Glutamatergic neuron (in vitro differentiated cells): Measurements from ENCODE around the gene RAPH1. TPM values are rescaled to one million over a fixed set of nuclear protein-coding genes. Genes with fewer than 3 reads are reported as not detected.

Source experiments
- DNase-seq: peaks from one replicate; pipeline ENCODE4 v3.0.0; 2022
- H3K27ac Mint-ChIP-seq: one replicate; pipeline ENCODE4 v1.8.0; 2020; ENCODE audit warnings: mild to moderate bottlenecking, mixed read lengths, inconsistent platforms; ENCODE audit not compliant: unreplicated experiment
- H3K27me3 Mint-ChIP-seq: one replicate; pipeline ENCODE4 v1.8.0; 2020; ENCODE audit warnings: mild to moderate bottlenecking, moderate library complexity, mixed read lengths, inconsistent platforms; ENCODE audit not compliant: unreplicated experiment
- H3K36me3 Mint-ChIP-seq: one replicate; pipeline ENCODE4 v1.8.0; 2020; ENCODE audit warnings: mild to moderate bottlenecking, mixed read lengths, inconsistent platforms; ENCODE audit not compliant: unreplicated experiment
- H3K4me1 Mint-ChIP-seq: one replicate; pipeline ENCODE4 v1.8.0; 2020; ENCODE audit warnings: mild to moderate bottlenecking, low read depth, mixed read lengths, inconsistent platforms; ENCODE audit not compliant: unreplicated experiment
- H3K4me3 Mint-ChIP-seq: one replicate; pipeline ENCODE4 v1.8.0; 2020; ENCODE audit warnings: mild to moderate bottlenecking, mixed read lengths, inconsistent platforms; ENCODE audit not compliant: unreplicated experiment
- H3K9me3 Mint-ChIP-seq: one replicate; pipeline ENCODE4 v1.8.0; 2020; ENCODE audit warnings: mild to moderate bottlenecking, moderate library complexity, mixed read lengths, inconsistent platforms; ENCODE audit not compliant: unreplicated experiment
- CTCF ChIP-seq: fragments of 200-600 bp; sonication (generic); IDR thresholded peaks from one replicate; pipeline ENCODE4 v1.5.0; 2021; ENCODE audit not compliant: partially characterized antibody, unreplicated experiment
- total RNA-seq: library from RNA; stranded (reverse); fragmentation: NEBNext Ultra II Directional; extraction: Animal tissue kit (Norgen Biotek cat#: 25700); gene quantifications from one replicate; pipeline ENCODE4 v1.2.1, GENCODE V29; 2021; ENCODE audit not compliant: unreplicated experiment

The RAPH1 gene
- total RNA-seq, 1 donor from 2014 or later: 56.9 TPM

GRCh38 chr2:203470371-203470770 is 64.7 kb downstream of the RAPH1 start:
- H3K4me1 Mint-ChIP-seq: no peaks in the 10 kb centered on the region
- no peaks in the 10 kb centered on the region for H3K9me3 Mint-ChIP-seq
- no peak for TF ChIP-seq CTCF
- DNase-seq: peak; percentile 23
- H3K27me3 Mint-ChIP-seq: no peaks in the 10 kb centered on the region
- H3K27ac Mint-ChIP-seq: no peak overlapping the region
- no peaks in the 10 kb centered on the region for H3K36me3 Mint-ChIP-seq
- no peak overlapping the region for H3K4me3 Mint-ChIP-seq

GRCh38 chr2:203469546-203469945 is 65.6 kb downstream of the RAPH1 start:
- Mint-ChIP-seq H3K36me3 (no peaks in the 10 kb centered on the region), H3K4me3 (no peak overlapping the region), H3K27me3 (no peaks in the 10 kb centered on the region), H3K4me1 (no peaks in the 10 kb centered on the region), H3K27ac (no peak overlapping the region), H3K9me3 (no peaks in the 10 kb centered on the region)
- TF ChIP-seq CTCF: no peak
- DNase-seq: no peak

GRCh38 chr2:203463266-203463678 is 71.8 kb downstream of the RAPH1 start:
- Mint-ChIP-seq H3K4me3 (no peak overlapping the region), H3K36me3 (no peaks in the 10 kb centered on the region), H3K27ac (no peak overlapping the region), H3K9me3 (no peaks in the 10 kb centered on the region), H3K27me3 (no peaks in the 10 kb centered on the region), H3K4me1 (no peaks in the 10 kb centered on the region)
- no peak for TF ChIP-seq CTCF
- DNase-seq: no peak

- no peaks in the 10 kb centered on the region for H3K36me3 Mint-ChIP-seq
- H3K9me3 Mint-ChIP-seq: no peaks in the 10 kb centered on the region
- no peak for DNase-seq
- no peaks in the 10 kb centered on the region for H3K27me3 Mint-ChIP-seq
- no peak for TF ChIP-seq CTCF
- no peaks in the 10 kb centered on the region for H3K4me1 Mint-ChIP-seq
- no peak overlapping the region for H3K27ac Mint-ChIP-seq
- no peak overlapping the region for H3K4me3 Mint-ChIP-seq
These were observed 72.8 kb downstream of the RAPH1 start for GRCh38 chr2:203462308-203462707.

GRCh38 chr2:203461746-203462145 is 73.4 kb downstream of the RAPH1 start:
- Mint-ChIP-seq H3K4me1 (no peaks in the 10 kb centered on the region), H3K27ac (no peak overlapping the region), H3K4me3 (no peak overlapping the region), H3K36me3 (no peaks in the 10 kb centered on the region), H3K9me3 (no peaks in the 10 kb centered on the region), H3K27me3 (no peaks in the 10 kb centered on the region)
- no peak for TF ChIP-seq CTCF
- DNase-seq: no peak
